MCF 10A (cell line): Measurements from ENCODE around the gene DGKI. TPM values are rescaled to one million over a fixed set of nuclear protein-coding genes. Genes with fewer than 3 reads are reported as not detected.

Experiments used
- BruUV-seq: library from RNA; stranded (reverse); fragments of 400-500 nt; replicated peaks from 2 replicates; lab custom pipeline; 2021; lab: Mats Ljungman, UMichigan
- CTCF ChIA-PET: fragments of 300-600 bp; sonication (Branson Sonifier 250); formaldehyde crosslinking; extraction: SDS; loops from one replicate; lab custom pipeline; 2021; ENCODE audit warnings: antibody characterized with exemption, inconsistent platforms; lab: Yijun Ruan, JAX
- POLR2A ChIA-PET: fragments of 300-600, 350-650 bp; sonication (Branson Sonifier 250); formaldehyde crosslinking; extraction: SDS; loops from one replicate; lab custom pipeline; 2020; ENCODE audit warnings: antibody characterized with exemption, inconsistent platforms; lab: Yijun Ruan, JAX
- DNase-seq: peaks from one replicate; pipeline ENCODE4 v3.0.0-alpha.2; 2018; ENCODE audit not compliant: unreplicated experiment
- H3K27ac Mint-ChIP-seq: one replicate; pipeline ENCODE4 v1.8.0; 2022; ENCODE audit warnings: mild to moderate bottlenecking, low read depth, mixed read lengths; ENCODE audit not compliant: unreplicated experiment
- H3K27me3 Mint-ChIP-seq: one replicate; pipeline ENCODE4 v1.8.0; 2022; ENCODE audit warnings: mixed read lengths; ENCODE audit not compliant: insufficient read depth, unreplicated experiment
- H3K36me3 Mint-ChIP-seq: one replicate; pipeline ENCODE4 v1.8.0; 2022; ENCODE audit warnings: mild to moderate bottlenecking, moderate library complexity, mixed read lengths; ENCODE audit not compliant: insufficient read depth, unreplicated experiment
- H3K4me1 Mint-ChIP-seq: one replicate; pipeline ENCODE4 v1.8.0; 2022; ENCODE audit warnings: mixed read lengths; ENCODE audit not compliant: insufficient read depth, unreplicated experiment
- H3K4me3 Mint-ChIP-seq: one replicate; pipeline ENCODE4 v1.8.0; 2022; ENCODE audit warnings: mild to moderate bottlenecking, moderate library complexity, mixed read lengths; ENCODE audit not compliant: unreplicated experiment
- H3K9me3 Mint-ChIP-seq: one replicate; pipeline ENCODE4 v1.8.0; 2022; ENCODE audit warnings: mixed read lengths; ENCODE audit not compliant: unreplicated experiment
- CTCF ChIP-seq: fragments of 200-600 bp; IDR thresholded peaks from one replicate; pipeline ENCODE4 v1.8.0; 2022; ENCODE audit warnings: antibody characterized with exemption, mild to moderate bottlenecking; ENCODE audit not compliant: unreplicated experiment
- intact Hi-C: fragments of 100-400 bp; cut with micrococcal nuclease; formaldehyde crosslinking; loops from 2 replicates; pipeline ENCODE4 v1.14.1; 2022
- total RNA-seq: library from RNA; stranded (reverse); gene quantifications from 2 replicates; pipeline ENCODE4 v1.2.3, GENCODE V29; 2022

DGKI gene
- total RNA-seq, 1 experiment from 2014 or later: 1.4 TPM

GRCh38 chr7:137521451-137521850, 325.3 kb downstream of the DGKI start:
- DNase-seq: no peak
- POLR2A ChIA-PET: interaction anchor here (0.6 kb wide), 1 partner anchor 1130 kb away, joined by 3 read pairs; no protein-coding TSS in a partner anchor
- no TSS peak for BruUV-seq
- Mint-ChIP-seq H3K4me1 (peaks cover 6% of the 10 kb centered on the region), H3K27ac (no peak overlapping the region), H3K4me3 (no peak overlapping the region), H3K36me3 (no peaks in the 10 kb centered on the region), H3K27me3 (peaks cover 29% of the 10 kb centered on the region), H3K9me3 (no peaks in the 10 kb centered on the region)
- no peak for TF ChIP-seq CTCF
- CTCF ChIA-PET: interaction anchor here (0.7 kb wide), 2 partner anchors 114 to 655 kb away, joined by 3 read pairs; no protein-coding TSS in a partner anchor
- intact Hi-C loops: no loop called here

- Mint-ChIP-seq H3K27ac (no peak overlapping the region), H3K36me3 (no peaks in the 10 kb centered on the region), H3K4me1 (peaks cover 6% of the 10 kb centered on the region), H3K4me3 (no peak overlapping the region), H3K27me3 (peaks cover 24% of the 10 kb centered on the region), H3K9me3 (no peaks in the 10 kb centered on the region)
- TF ChIP-seq CTCF: no peak
- BruUV-seq: no TSS peak
- DNase-seq: no peak
- CTCF ChIA-PET: no interaction called here
- POLR2A ChIA-PET: no interaction called here
- intact Hi-C loops: no loop called here
These were observed 326.8 kb downstream of the DGKI start for GRCh38 chr7:137519947-137520346.

- peaks cover 6% of the 10 kb centered on the region for H3K4me1 Mint-ChIP-seq
- intact Hi-C loops: no loop called here
These were observed 327.5 kb downstream of the DGKI start for GRCh38 chr7:137519181-137519691.

GRCh38 chr7:137513091-137513490, 333.7 kb downstream of the DGKI start:
- Mint-ChIP-seq H3K4me3 (no peak overlapping the region), H3K36me3 (no peaks in the 10 kb centered on the region), H3K27me3 (no peaks in the 10 kb centered on the region), H3K4me1 (peaks cover 11% of the 10 kb centered on the region), H3K27ac (no peak overlapping the region), H3K9me3 (peaks cover 8% of the 10 kb centered on the region)
- DNase-seq: no peak
- POLR2A ChIA-PET: interaction anchor here (0.6 kb wide), 1 partner anchor 316 kb away, joined by 3 read pairs; no protein-coding TSS in a partner anchor
- no peak for TF ChIP-seq CTCF
- CTCF ChIA-PET: no interaction called here
- no TSS peak for BruUV-seq
- intact Hi-C loops: no loop called here

More at GRCh38 chr7:137519181-137519691, 327.5 kb downstream of the DGKI start:
- BruUV-seq: no TSS peak
- Mint-ChIP-seq H3K9me3 (no peaks in the 10 kb centered on the region), H3K27me3 (peaks cover 24% of the 10 kb centered on the region), H3K27ac (no peak overlapping the region), H3K4me3 (no peak overlapping the region), H3K36me3 (no peaks in the 10 kb centered on the region)
- DNase-seq: no peak
- ChIA-PET POLR2A (no interaction called here), CTCF (interaction anchor here (0.6 kb wide), 1 partner anchor 1286 kb away, joined by 3 read pairs; no protein-coding TSS in a partner anchor)
- no peak for TF ChIP-seq CTCF
